ENCODE results near the gene LRRC56. TPM values are rescaled to one million over a fixed set of nuclear protein-coding genes. Genes with fewer than 3 reads are reported as not detected.

Gene LRRC56
- total and polyA plus RNA-seq, 2 of the 13 experiments (the other 11 are each of a cell fraction or from before 2014, with no cell fraction given) = 0.11 to 0.29 TPM

GRCh38 chr11:575996-576768 lies 38.9 kb downstream of the LRRC56 start, which contains the start of gene PHRF1 (continued):
- TF ChIP-seq SP140L (CRISPR knock-in tag; IDR thresholded peaks at IDR 0.05; ENCODE audit: borderline replicate concordance) = no peak
- no peak for TF ChIP-seq TEAD3 (CRISPR knock-in tag; optimal IDR thresholded peaks at IDR 0.05; ENCODE audit: borderline replicate concordance)
- peak in 1 of 2 experiments; percentile 55; a peak in 1 of 4 replicates for TF ChIP-seq KLF16 (CRISPR knock-in tag; IDR thresholded peaks at IDR 0.05)
- peak; percentile 31; the same call in 1 of the 2 replicates for TF ChIP-seq ZNF580 (CRISPR knock-in tag; IDR thresholded peaks at IDR 0.05; ENCODE audit: borderline replicate concordance, low read depth)
- no peak for TF ChIP-seq KLF9 (CRISPR knock-in tag; IDR thresholded peaks at IDR 0.05; ENCODE audit: low read depth)
- no peak for TF ChIP-seq ZBTB49 (CRISPR knock-in tag; IDR thresholded peaks at IDR 0.05; ENCODE audit: borderline replicate concordance)
- TF ChIP-seq ZNF512B (CRISPR knock-in tag; IDR thresholded peaks at IDR 0.05; ENCODE audit: borderline replicate concordance) = no peak
- TF ChIP-seq THRA (CRISPR knock-in tag; IDR thresholded peaks at IDR 0.05; ENCODE audit: borderline replicate concordance) = no peak
- no peak for TF ChIP-seq ZNF446 (CRISPR knock-in tag; IDR thresholded peaks at IDR 0.05)
- TF ChIP-seq PAWR (CRISPR knock-in tag; IDR thresholded peaks at IDR 0.05; ENCODE audit: borderline replicate concordance) = no peak
- TF ChIP-seq E2F5 (CRISPR knock-in tag; conservative IDR thresholded peaks at IDR 0.05) = peak; percentile 87
- TF ChIP-seq SRSF1 (optimal IDR thresholded peaks at IDR 0.05; ENCODE audit: low read depth, low read length) = no peak
- TF ChIP-seq ATRX (CRISPR knock-in tag; IDR thresholded peaks at IDR 0.05; ENCODE audit: borderline replicate concordance) = no peak
- TF ChIP-seq PRDM10 (CRISPR knock-in tag; IDR thresholded peaks at IDR 0.05; ENCODE audit: low read depth) = peak; percentile 99
- TF ChIP-seq KMT2A (CRISPR knock-in tag; IDR thresholded peaks at IDR 0.05) = peak; percentile 75; the same call in 1 of the 2 replicates
